ENCODE results near the gene PTCHD1. TPM values are rescaled to one million over a fixed set of nuclear protein-coding genes. Genes with fewer than 3 reads are reported as not detected.

PTCHD1 gene
- total and polyA plus RNA-seq, 2 experiments from 2014 or later = 3.0 to 7.7 TPM

DNA sequence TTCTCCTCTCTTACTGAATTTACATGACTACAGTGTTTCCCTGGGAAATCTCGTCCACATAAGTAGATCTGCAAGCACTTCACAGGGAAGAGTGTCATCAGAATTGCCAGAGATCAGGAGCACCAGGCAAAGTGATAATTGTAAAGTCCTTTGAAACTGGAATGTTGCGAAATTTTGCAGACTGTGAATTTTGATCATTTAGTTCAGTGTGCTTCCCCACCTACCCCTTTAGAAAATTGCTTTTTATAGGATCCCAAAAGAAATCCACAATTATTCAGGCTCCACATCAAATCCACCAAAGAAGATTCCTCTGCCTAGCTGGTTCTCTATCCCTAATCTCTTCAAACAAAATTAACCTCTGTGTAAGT, 10.2 kb downstream of the PTCHD1 start:
- H3K9me2 ChIP-seq (replicated peaks; ENCODE audit: insufficient read depth) = no peaks in the 10 kb centered on the region
- no peaks in the 10 kb centered on the region for H3K9me3 ChIP-seq (ENCODE audit: low read depth)
- 40% methylated on average over 2 of the region's 2 CpGs for WGBS (ENCODE audit: low lambda C conversion rate, missing lambda C conversion rate)
- H3K4me3 ChIP-seq = no peak overlapping the region
- H4K20me1 ChIP-seq (ENCODE audit: insufficient read depth, poor library complexity, severe bottlenecking) = no peaks in the 10 kb centered on the region
- H3K4me1 ChIP-seq (ENCODE audit: insufficient read depth) = peaks cover 6% of the 10 kb centered on the region
- peak overlapping the region; percentile 36 for H3K4me2 ChIP-seq
- H3K36me3 ChIP-seq (replicated peaks; ENCODE audit: insufficient read depth, low read depth) = no peaks in the 10 kb centered on the region
- H3K79me2 ChIP-seq = no peaks in the 10 kb centered on the region
- TF ChIP-seq EZH2phosphoT487 (IDR thresholded peaks at IDR 0.05; ENCODE audit: low read depth, severe bottlenecking, unreplicated experiment) = no peak
- TF ChIP-seq CTCF (IDR thresholded peaks at IDR 0.05; ENCODE audit: poor library complexity) = no peak
- no peak for TF ChIP-seq EZH2 (IDR thresholded peaks at IDR 0.05; ENCODE audit: borderline replicate concordance)
- peak overlapping the region; percentile 58 for H3K27ac ChIP-seq
- peaks cover under 1% of the 10 kb centered on the region for H3K27me3 ChIP-seq
- no peak overlapping the region for H2AFZ ChIP-seq
- DNase-seq (ENCODE audit: low spot score) = no peak

DNA sequence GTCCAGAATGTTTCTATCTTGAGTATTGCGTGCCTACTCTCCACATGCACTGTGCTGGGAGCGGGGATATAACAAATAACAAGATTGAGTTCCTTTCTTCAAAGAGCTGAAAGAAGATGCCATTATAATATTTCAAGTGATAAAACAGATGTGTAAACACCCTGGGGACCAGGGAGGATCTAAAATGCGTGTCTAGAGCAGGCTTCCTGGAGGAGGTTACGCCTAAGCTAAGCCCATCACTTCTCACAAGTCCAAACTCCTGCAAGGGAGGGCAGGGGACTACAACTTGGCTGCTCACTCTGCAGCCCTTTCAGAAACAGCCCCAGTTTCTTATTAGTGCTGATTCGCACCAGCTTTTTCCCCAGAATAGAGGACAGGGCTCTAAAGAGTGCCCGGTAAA, 21.5 kb downstream of the PTCHD1 start:
- WGBS (ENCODE audit: low lambda C conversion rate, missing lambda C conversion rate) = 79% methylated on average over 6 of the region's 6 CpGs
- Histone ChIP-seq H3K9me3 (ENCODE audit: low read depth) (no peaks in the 10 kb centered on the region), H3K36me3 (replicated peaks; ENCODE audit: insufficient read depth, low read depth) (no peaks in the 10 kb centered on the region), H3K79me2 (no peaks in the 10 kb centered on the region), H3K4me1 (ENCODE audit: insufficient read depth) (no peaks in the 10 kb centered on the region), H4K20me1 (ENCODE audit: insufficient read depth, poor library complexity, severe bottlenecking) (no peaks in the 10 kb centered on the region), H3K4me3 (no peak overlapping the region), H2AFZ (no peak overlapping the region), H3K4me2 (no peak overlapping the region), H3K27ac (no peak overlapping the region), H3K27me3 (no peaks in the 10 kb centered on the region), H3K9me2 (replicated peaks; ENCODE audit: insufficient read depth) (no peaks in the 10 kb centered on the region)
- TF ChIP-seq EZH2 (IDR thresholded peaks at IDR 0.05; ENCODE audit: borderline replicate concordance) = no peak
- no peak for TF ChIP-seq EZH2phosphoT487 (IDR thresholded peaks at IDR 0.05; ENCODE audit: low read depth, severe bottlenecking, unreplicated experiment)
- TF ChIP-seq CTCF (IDR thresholded peaks at IDR 0.05; ENCODE audit: poor library complexity) = no peak
- DNase-seq (ENCODE audit: low spot score) = no peak

- no peaks in the 10 kb centered on the region for H3K79me2 ChIP-seq
- H2AFZ ChIP-seq = no peak overlapping the region
- peaks cover 2% of the 10 kb centered on the region for H4K20me1 ChIP-seq (ENCODE audit: insufficient read depth, poor library complexity, severe bottlenecking)
- DNase-seq (ENCODE audit: low spot score) = no peak
- H3K36me3 ChIP-seq (replicated peaks; ENCODE audit: insufficient read depth, low read depth) = no peaks in the 10 kb centered on the region
- WGBS (ENCODE audit: low lambda C conversion rate, missing lambda C conversion rate) = 86% methylated on average over 3 of the region's 3 CpGs
- no peak overlapping the region for H3K27ac ChIP-seq
- H3K4me3 ChIP-seq = no peak overlapping the region
- H3K4me2 ChIP-seq = no peak overlapping the region
- TF ChIP-seq CTCF (IDR thresholded peaks at IDR 0.05; ENCODE audit: poor library complexity) (no peak), EZH2 (IDR thresholded peaks at IDR 0.05; ENCODE audit: borderline replicate concordance) (no peak), EZH2phosphoT487 (IDR thresholded peaks at IDR 0.05; ENCODE audit: low read depth, severe bottlenecking, unreplicated experiment) (no peak)
- H3K9me2 ChIP-seq (replicated peaks; ENCODE audit: insufficient read depth) = no peaks in the 10 kb centered on the region
- no peaks in the 10 kb centered on the region for H3K4me1 ChIP-seq (ENCODE audit: insufficient read depth)
- H3K9me3 ChIP-seq (ENCODE audit: low read depth) = no peaks in the 10 kb centered on the region
- no peaks in the 10 kb centered on the region for H3K27me3 ChIP-seq
Measured at GRCh38 chrX:23364416-23364815, 29.8 kb downstream of the PTCHD1 start.

DNA sequence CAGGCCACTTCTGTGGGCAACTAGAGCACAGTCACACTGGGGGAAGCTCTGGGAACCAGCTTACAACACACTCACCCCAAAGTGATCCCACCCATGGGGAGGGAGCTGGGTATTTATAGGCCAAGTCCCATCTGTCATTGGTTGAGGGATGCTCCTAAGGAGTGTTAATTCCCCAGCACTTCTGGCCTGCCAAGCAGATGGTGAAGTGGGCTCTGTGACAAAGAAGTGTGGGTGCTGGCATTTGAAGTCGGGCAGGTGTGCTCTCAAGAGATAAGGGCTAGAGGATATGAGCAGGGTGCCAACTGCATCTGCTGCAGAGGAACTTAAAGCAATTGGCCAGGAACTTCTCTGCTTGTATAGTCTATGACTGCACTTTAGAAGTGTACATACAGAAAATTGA, 30.9 kb downstream of the PTCHD1 start:
- Histone ChIP-seq H3K4me3 (no peak overlapping the region), H3K36me3 (replicated peaks; ENCODE audit: insufficient read depth, low read depth) (no peaks in the 10 kb centered on the region), H3K27me3 (no peaks in the 10 kb centered on the region), H4K20me1 (ENCODE audit: insufficient read depth, poor library complexity, severe bottlenecking) (peaks cover 2% of the 10 kb centered on the region), H3K9me2 (replicated peaks; ENCODE audit: insufficient read depth) (no peaks in the 10 kb centered on the region), H3K4me2 (no peak overlapping the region), H3K9me3 (ENCODE audit: low read depth) (no peaks in the 10 kb centered on the region), H3K4me1 (ENCODE audit: insufficient read depth) (no peaks in the 10 kb centered on the region), H3K79me2 (no peaks in the 10 kb centered on the region), H3K27ac (no peak overlapping the region), H2AFZ (no peak overlapping the region)
- DNase-seq (ENCODE audit: low spot score) = no peak
- WGBS (ENCODE audit: low lambda C conversion rate, missing lambda C conversion rate) = 81% methylated on average over 1 of the region's 1 CpG
- TF ChIP-seq CTCF (IDR thresholded peaks at IDR 0.05; ENCODE audit: poor library complexity) (no peak), EZH2phosphoT487 (IDR thresholded peaks at IDR 0.05; ENCODE audit: low read depth, severe bottlenecking, unreplicated experiment) (no peak), EZH2 (IDR thresholded peaks at IDR 0.05; ENCODE audit: borderline replicate concordance) (no peak)
